KMS-11 (cell line): ENCODE measurements around the gene GTSF1L.

Experiments
- H2AFZ ChIP-seq: fragments of 200-600 bp; sonication (generic); 2 replicates; pipeline ENCODE4 v1.6.1; 2016; ENCODE audit warnings: antibody characterized with exemption, mixed run types, low read depth
- H3K27ac ChIP-seq: fragments of 200-600 bp; sonication (generic); 2 replicates; pipeline ENCODE4 v1.6.1; 2016; ENCODE audit warnings: mild to moderate bottlenecking, mixed run types
- H3K27me3 ChIP-seq: fragments of 200-600 bp; sonication (generic); 2 replicates; pipeline ENCODE4 v1.6.1; 2017; ENCODE audit warnings: mild to moderate bottlenecking, low read depth, mixed run types, moderate library complexity; ENCODE audit not compliant: insufficient read depth
- H3K36me3 ChIP-seq: fragments of 200-600 bp; sonication (generic); 2 replicates; pipeline ENCODE4 v1.6.1; 2017; ENCODE audit warnings: mild to moderate bottlenecking, mixed run types; ENCODE audit not compliant: insufficient read depth
- H3K4me1 ChIP-seq: fragments of 200-600 bp; sonication (generic); 2 replicates; pipeline ENCODE4 v1.6.1; 2016; ENCODE audit warnings: mild to moderate bottlenecking, low read depth, mixed run types; ENCODE audit not compliant: poor library complexity, severe bottlenecking
- H3K4me2 ChIP-seq: fragments of 200-600 bp; sonication (generic); 2 replicates; pipeline ENCODE4 v1.7.0; 2016; ENCODE audit warnings: mild to moderate bottlenecking, mixed run types
- H3K4me3 ChIP-seq: fragments of 200-600 bp; sonication (generic); IDR thresholded peaks from 2 replicates; pipeline ENCODE4 v1.6.1; 2017; ENCODE audit warnings: low read depth, low read length, mixed read lengths; ENCODE audit not compliant: insufficient read depth
- H3K79me2 ChIP-seq: fragments of 200-600 bp; sonication (generic); 2 replicates; pipeline ENCODE4 v1.6.1; 2016; ENCODE audit warnings: low read depth, mixed run types; ENCODE audit not compliant: insufficient read depth
- H3K9ac ChIP-seq: fragments of 200-600 bp; sonication (generic); 2 replicates; pipeline ENCODE4 v1.6.1; 2016; ENCODE audit warnings: mild to moderate bottlenecking, mixed run types
- H4K20me1 ChIP-seq: fragments of 200-600 bp; sonication (generic); 2 replicates; pipeline ENCODE4 v1.6.1; 2016; ENCODE audit warnings: mild to moderate bottlenecking, mixed run types; ENCODE audit not compliant: insufficient read depth
- CTCF ChIP-seq: fragments of 200-600 bp; sonication (generic); conservative IDR thresholded peaks from 2 replicates; pipeline ENCODE4 v1.6.1; 2017; ENCODE audit warnings: low read depth, mild to moderate bottlenecking, antibody characterized with exemption, low read length, moderate library complexity, mixed read lengths

Gene GTSF1L

GRCh38 chr20:43726811-43727338 lies at the start of gene GTSF1L:
GTSF1L (minus strand) TSS chr20:43727002; CDS start chr20:43726694, 308 bp downstream.
- H2AFZ ChIP-seq: no peak within 1 kb of the TSS
- H3K27ac ChIP-seq: no peak within 1 kb of the TSS
- no peaks in the 10 kb centered on the region for H3K36me3 ChIP-seq
- no peaks in the 10 kb centered on the region for H3K27me3 ChIP-seq
- peak within 1 kb of the TSS; percentile 9; the same call in 1 of the 2 replicates for H3K4me2 ChIP-seq
- no peaks in the 10 kb centered on the region for H4K20me1 ChIP-seq
- H3K4me3 ChIP-seq: no peak within 1 kb of the TSS
- no peak within 1 kb of the TSS for H3K9ac ChIP-seq
- no peak for TF ChIP-seq CTCF
- no peaks in the 10 kb centered on the region for H3K79me2 ChIP-seq
- H3K4me1 ChIP-seq: peaks cover 17% of the 10 kb centered on the region

DNA sequence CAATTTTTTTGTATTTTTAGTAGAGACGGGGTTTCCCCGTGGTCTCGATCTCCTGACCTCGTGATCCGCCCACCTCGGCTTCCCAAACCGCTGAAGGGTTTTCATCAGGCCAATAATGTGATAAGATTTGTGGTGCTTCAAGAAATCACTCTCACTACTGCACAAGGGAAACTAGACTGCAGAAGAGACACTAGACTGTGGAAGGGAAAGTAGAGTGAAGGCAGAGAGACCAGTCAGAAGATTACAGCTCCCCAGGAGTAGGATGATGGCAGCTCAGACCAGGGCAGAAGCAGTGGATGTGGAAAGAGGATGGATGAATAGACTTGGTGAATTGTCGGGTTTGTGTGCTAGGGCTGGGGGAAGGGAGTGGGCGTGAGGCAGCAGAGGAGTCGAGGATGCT lies 48.0 kb upstream of the GTSF1L start:
- Histone ChIP-seq H3K27ac (no peak overlapping the region), H2AFZ (no peak overlapping the region), H3K27me3 (no peaks in the 10 kb centered on the region), H3K4me1 (no peaks in the 10 kb centered on the region), H3K36me3 (no peaks in the 10 kb centered on the region), H3K9ac (no peak overlapping the region), H4K20me1 (no peaks in the 10 kb centered on the region), H3K4me3 (no peak overlapping the region), H3K4me2 (no peak overlapping the region), H3K79me2 (no peaks in the 10 kb centered on the region)
- no peak for TF ChIP-seq CTCF

- no peak overlapping the region for H3K9ac ChIP-seq
Observed at GRCh38 chr20:43771503-43772190, 44.8 kb upstream of the GTSF1L start.

GRCh38 chr20:43770342-43770741 lies 43.5 kb upstream of the GTSF1L start:
- Histone ChIP-seq H3K4me3 (no peak overlapping the region), H3K36me3 (no peaks in the 10 kb centered on the region), H3K9ac (no peak overlapping the region), H3K27ac (no peak overlapping the region), H3K79me2 (no peaks in the 10 kb centered on the region), H2AFZ (no peak overlapping the region), H4K20me1 (no peaks in the 10 kb centered on the region), H3K4me2 (no peak overlapping the region), H3K27me3 (no peaks in the 10 kb centered on the region), H3K4me1 (peaks cover 12% of the 10 kb centered on the region)
- no peak for TF ChIP-seq CTCF

More at GRCh38 chr20:43771503-43772190, 44.8 kb upstream of the GTSF1L start:
- no peaks in the 10 kb centered on the region for H3K79me2 ChIP-seq
- no peak for TF ChIP-seq CTCF
- H3K27me3 ChIP-seq: no peaks in the 10 kb centered on the region
- H3K4me3 ChIP-seq: no peak overlapping the region
- H3K4me2 ChIP-seq: no peak overlapping the region
- no peak overlapping the region for H3K27ac ChIP-seq
- H4K20me1 ChIP-seq: no peaks in the 10 kb centered on the region
- H3K4me1 ChIP-seq: peaks cover 12% of the 10 kb centered on the region
- H2AFZ ChIP-seq: no peak overlapping the region
- H3K36me3 ChIP-seq: no peaks in the 10 kb centered on the region
